HG03066 (cell line): ENCODE measurements around the gene WWTR1.
A peak's percentile ranks its signal among the peaks of the same experiment; 100 is the strongest.

Experiments used
- ATAC-seq: cut with Tn5 transposase; IDR thresholded peaks from one replicate; pipeline ENCODE4 v1.9.1; 2021; ENCODE audit warnings: low read depth; ENCODE audit not compliant: unreplicated experiment

Gene WWTR1

DNA sequence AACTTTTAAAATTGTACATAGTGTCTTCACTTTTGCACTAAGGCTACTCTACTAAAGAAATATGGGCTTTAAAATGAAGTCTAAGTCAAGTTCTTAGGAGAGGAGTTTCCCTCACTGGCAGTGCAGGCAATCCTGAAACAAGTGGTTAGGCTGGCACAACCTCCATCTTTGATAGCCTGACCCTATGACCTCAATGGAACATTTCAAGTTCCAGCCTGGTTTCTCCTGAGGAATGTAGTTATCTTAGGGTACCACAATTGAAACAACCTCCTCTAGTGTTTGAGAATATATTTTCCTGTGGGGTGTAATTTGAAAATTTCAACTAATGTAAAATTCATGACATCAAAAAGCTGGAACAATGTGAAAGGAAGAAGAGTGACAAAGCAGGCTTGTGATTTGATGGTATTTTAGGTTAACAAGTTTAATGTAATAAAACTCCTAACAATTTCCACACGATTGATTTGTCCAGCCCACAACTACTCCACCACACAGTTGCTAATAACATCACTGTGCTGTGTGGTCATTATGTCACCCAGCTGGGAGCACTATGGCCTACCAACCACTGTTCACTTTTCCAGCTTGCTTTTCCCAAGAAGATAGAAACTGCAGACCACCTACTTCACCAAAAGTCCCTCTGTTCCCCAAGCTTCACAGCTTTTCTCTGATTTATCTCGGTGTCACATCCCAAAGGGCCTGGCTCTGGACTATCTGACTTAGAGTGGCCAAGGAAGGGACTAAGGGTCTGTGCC lies 1.8 kb downstream of the WWTR1 start:
- no peak for ATAC-seq

DNA sequence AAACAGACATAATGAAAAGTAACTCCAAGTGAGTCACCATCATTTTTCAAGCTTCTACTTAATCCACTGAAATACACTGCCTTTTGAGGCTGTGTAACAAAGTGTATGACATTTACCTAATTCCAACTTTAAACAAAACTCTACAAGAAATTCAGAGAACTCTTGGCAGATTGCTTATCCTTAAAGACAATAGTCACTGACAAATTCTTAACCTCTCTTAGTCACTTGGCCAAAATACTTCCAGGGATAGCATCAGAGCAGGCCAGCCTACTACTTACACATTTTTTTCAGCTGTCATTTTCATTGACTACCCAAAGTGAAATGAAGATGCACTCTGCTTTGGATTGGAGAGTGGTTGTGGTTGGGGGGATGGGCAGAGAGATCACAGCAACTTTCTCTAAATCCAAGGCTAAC lies 3.6 kb downstream of the WWTR1 start:
- no peak for ATAC-seq

DNA sequence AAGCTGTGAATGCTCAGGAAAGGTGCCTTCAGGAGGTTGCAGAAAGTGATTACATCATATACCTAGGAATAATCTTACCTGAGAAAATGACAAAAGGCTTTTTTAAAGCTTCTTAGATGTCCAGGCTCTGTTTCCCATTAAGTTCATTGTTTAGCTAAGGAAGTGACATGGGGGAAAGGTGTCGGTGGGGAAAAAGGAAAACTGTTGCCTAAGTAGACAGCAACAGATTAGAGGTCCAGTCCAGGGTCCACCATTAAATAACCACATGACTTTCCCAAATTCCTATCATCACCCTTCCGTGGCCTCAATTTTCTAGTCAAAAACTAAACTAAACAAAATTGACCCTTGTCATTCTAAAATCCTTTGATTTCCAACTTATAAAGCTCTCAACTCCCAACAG lies 4.3 kb downstream of the WWTR1 start:
- no peak for ATAC-seq

DNA sequence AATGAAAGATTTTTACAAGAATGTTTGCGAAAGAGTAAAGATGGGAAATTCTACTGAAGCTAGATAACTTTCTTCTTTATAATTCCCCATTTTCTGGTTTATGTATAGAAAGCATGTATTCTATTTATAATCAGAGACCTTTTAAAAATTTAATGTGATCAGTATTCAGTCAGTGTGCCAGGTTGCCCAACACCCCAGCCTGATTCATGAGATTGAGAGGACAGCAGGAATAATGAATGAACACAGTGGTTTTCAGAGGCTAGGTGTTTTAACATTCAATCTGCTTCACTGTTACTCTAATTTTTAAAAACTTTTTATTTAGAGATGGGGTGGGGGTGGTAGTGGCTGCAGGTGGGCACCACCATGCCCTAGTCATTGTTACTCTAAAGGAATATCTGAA lies 4.7 kb downstream of the WWTR1 start:
- no peak for ATAC-seq

DNA sequence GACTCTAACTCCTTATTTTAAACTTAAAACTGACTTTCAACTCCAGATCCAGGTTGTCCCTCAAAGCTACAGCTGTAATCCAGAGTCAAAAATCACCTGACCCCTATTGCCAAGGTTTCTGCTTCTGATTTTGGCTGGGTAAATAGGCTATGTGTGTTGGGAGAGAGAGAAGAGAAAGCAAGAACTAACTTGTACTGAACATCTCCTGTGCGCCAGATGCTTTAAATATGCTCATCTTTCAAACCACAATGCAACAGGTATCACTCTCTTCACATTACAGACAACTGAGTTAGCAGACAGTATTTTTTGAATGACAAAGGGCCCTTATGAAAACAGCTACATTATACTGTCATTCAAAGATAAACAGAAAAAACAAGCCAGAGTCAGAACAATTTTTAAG lies 7.0 kb downstream of the WWTR1 start:
- no peak for ATAC-seq

DNA sequence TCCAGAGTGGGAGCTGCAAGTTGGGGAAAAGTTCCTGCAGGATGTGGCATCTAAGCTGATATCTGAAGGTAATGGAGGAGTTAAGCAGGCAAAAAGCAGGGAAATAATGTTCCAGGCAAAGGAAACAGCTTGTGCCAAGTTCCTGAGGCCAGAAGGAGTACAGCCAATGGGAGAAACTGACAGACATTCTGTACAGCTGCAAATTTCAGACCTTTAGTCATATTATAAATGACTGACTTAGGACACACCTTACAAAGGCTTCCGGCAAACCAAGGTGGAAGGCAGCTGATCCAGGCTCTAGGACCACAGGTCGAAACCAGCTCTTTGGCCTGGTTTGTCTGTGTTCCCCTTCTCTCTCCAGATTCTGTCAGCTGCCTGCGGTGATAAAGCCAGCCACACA lies 9.3 kb downstream of the WWTR1 start:
- ATAC-seq, result no peak

DNA sequence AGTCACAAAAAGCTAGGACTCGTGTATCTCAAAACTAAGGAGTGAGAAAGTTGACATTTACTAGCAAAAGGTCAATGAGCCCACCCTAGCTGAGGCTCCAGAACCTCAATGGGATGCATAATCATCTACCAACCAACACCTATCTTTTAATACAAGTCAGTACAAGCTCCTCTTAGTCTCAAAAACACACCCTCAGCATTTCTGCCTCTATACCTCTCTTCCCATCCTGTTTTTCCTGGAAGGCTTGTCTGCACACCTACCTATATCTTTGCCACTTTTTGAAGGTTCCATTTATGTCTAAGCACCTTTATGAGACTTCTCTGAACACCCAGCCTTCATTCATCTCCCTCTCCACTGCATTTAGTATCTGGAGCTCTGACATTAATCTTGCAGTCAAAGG lies 10.0 kb downstream of the WWTR1 start:
- ATAC-seq, result no peak

DNA sequence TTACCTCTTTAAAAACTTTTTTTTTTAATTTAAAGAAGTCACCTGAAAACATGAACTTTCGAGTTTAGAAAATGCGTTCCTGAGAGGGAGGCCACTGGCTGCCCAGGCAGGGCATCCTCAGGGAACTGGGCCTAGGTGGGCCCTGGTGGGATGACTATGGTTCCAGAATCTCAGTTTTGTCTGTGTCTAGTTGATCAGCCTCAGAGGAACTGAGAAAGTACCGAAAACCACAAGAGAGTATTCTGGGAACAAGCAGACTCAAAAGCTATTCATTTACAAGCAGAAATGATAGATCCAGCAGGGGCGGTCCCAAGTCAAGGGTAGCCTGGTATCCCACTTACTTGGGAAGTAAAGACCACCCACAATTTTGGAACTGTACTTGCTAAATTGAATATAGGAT lies 10.5 kb downstream of the WWTR1 start:
- ATAC-seq, result peak; percentile 71

DNA sequence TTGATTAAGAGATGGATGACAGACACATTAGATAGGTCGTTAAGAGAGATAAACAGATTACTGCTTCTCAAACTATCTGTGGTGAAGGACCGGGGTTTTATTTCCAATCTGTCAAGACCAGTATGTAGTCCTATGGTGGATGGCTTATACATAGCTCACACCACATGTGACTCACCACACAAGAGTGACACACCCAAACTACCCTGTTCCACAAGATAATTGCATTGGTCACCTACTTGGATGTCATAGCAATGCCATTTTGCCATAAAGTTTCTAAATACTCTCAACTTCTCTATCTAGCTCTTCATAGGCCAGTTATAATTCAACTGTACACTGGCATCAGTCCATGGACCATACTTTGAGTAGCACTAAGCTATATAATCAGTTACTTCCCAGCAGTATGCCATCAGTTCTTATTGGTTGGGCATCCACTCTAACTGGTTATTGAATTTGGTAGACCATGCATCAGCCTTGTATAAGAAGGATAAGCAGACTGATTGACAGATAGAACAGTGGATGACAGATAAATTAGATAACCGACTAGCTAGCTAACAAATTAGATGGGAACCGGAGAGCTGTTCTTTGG lies 11.6 kb downstream of the WWTR1 start:
- ATAC-seq, result no peak

DNA sequence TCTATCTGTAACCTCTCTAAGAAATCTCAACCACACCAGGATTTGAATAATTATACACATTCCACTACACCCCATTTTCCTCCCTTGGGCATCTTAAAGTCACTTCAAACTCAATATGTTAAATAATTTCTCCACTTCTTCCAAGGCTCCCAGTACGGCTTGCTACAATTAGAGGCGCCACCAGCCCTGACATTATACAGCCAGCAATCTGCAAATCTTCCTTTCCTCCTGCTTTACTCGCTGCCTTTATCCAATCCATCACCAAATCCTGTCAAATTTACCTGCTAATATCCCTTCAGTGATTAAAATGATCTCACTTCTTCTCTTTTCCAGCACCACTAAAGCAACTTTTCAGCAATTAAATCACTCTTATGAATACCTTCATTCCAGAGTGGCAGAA lies 13.9 kb downstream of the WWTR1 start:
- no peak for ATAC-seq

DNA sequence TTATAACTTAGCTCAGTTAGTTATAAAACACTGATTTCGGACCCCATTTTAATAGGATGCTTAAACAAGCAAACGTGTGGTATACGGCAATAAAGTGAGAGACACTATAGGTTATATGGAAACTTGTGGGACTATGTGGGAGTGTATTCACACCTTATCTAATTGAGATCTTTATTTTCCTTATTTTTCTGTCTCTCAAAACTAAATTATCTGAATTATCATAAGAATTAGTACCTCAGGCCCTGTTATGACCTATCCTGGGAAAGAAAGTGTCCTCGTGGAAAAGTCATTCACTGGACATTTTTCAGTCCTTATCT lies 14.4 kb downstream of the WWTR1 start:
- ATAC-seq, result no peak

DNA sequence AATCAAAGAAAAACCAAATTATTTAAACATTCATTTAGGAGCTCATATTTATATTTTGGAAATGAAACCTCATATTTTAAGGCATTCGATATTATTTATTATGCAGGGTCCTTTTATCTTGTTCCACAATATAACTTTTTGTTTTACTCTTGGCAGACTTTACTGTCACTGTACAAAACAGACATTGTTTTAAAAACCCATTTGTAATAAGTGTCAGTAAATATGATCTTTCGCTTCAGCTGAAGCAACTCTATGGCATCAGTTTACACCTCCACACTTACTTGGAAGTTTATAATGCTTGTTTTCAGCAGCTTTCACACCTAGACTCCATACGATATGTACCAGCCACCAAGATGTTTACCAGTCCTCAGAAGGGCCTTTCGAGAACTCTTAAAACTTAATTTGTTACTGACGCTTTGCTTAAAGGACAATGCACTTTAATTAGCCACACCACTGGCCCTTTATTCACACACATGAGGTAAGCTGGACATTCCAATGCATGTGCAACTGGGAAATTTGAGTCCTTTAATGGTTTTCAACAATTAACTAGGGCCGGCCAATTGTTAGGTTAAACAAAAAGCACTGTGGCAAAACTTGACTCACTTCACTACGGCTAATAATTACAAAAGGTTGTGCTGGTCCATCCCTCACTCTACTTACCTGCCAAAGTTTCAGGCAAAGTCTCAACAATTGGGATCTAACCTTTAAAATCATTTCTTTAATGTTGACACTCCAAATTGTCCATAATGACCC lies 16.7 kb downstream of the WWTR1 start:
- ATAC-seq, result no peak

DNA sequence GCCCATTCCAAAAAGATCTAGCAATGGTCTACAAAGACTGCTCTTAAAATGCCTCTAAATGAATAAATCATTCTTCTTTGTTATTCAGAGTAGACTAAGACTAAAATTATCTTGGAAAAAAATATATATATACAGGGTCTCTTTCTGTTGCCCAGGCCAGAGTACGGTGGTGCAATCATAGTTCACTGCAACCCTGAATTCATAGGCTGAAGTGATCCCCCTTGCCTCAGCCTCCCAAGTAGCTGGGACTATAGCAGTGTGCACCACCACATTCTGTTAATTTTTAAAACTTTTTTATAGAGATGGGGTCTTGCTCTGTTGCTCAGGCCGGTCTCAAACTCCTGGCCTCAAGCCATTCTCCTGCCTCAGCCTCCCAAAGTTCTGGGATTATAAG lies 18.7 kb downstream of the WWTR1 start:
- ATAC-seq, result no peak

DNA sequence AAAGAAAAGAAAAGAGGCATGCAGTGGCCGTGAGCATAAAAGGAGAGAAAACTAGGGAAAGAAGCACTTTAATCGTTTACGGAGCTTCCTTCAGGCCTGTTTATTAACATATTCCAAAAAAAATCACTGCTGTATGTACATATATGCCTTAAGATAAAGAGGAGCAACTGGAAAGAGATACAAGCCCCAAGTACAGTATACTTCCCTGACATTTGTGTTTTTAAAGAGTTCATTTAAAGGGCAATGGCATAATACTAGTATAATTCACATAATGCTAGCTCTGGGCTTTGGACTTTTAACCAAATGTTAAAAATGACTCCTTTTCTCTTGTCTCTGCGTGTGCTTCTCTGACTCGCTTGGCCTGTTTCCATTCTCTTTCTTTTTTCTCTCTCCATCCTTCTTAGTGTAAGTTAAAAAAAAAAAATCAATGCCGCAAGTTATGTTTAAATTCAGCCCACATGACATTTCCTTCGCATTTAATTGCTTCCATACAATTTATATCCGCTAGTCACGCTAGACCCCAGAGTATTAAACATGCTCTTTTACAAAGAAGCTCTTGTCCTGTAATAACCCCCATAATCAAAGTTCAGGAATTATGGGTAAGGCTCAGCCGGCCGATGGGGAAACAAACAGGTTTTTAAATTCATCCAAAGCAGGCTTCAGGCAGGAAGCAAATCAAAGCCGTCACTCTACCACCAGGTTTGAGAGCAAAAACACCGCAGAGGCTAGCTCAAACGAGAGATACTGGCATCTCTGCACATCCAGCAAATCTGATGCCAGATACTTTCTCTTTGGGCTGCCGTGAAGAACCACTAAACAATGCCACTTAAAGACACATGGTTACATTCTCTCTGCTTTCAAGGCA lies 19.4 kb downstream of the WWTR1 start:
- ATAC-seq, result no peak

DNA sequence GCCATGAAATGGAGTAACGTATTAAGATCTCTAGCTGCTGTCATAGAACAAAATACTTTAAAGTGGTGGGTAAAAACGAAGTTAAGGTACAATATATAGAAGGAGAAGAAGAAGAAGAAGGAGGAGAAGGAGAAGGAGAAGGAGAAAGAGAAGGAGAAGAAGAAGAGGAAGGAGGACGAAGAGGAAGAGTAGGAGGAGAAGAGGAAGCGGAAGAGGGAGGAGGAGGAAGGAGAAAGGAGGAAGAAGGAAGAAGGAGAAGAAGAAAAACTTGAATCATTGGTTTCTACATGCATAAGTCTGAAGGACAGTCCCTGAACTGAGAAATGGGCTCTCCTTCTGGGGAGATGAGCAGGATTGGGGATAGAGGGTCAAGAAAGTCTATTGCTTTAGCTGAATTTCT lies 22.4 kb downstream of the WWTR1 start:
- no peak for ATAC-seq

DNA sequence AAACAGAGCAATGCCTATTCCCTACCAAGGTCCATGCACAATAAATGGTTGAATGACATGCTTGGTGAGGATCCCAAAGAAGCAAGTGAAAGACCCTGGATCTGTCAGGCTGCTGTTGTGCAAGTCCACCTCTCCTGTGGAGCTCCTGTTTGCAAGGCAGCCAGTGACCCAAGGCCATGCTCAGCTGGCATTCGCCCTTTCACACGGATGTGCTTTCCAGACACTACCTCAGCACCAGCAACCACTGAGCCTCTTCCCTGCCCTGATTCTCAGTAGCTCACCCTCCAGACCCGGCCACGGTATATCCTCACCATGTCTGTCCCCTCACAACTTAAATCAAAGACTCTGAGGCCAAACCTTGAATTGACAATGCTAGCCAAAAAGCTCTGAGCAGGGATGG lies 23.3 kb downstream of the WWTR1 start:
- no peak for ATAC-seq

DNA sequence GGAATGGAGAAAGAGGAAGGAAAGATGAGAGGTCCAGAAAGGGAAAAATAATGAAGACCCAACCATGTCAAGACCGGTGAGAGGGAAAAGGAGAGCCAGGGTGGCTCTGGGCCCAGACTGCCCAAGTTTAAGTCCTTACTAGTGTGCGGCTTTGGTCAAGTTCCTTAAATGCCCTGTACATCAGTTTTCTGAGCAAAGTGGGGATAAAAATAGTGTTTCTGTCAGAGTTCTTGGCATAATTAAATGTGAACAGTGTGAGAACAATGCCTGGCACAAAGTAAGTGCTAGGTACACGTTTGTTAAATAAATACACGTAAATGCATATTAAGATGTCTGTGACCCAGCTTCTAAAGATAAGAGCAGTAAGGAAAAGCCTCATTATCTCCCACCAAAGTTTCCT lies 23.8 kb downstream of the WWTR1 start:
- no peak for ATAC-seq

DNA sequence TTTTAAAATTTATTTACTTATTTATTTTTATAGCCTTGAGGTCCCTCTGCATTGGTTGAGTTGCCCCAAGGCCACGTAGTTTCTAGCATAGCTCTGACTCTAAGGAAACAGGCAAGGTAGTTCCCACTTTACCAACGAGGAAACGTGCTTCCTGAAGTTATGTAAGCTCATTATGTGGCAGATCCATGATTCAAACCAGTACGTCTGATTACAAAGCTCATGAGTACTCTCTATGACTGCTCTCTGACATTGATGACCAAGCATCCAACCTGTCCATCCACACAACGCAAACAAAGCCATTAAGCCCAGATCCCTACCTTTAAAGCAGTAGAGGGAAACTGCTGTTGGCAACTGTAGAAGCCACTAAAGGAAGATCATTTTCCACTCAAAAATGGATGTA lies 25.6 kb downstream of the WWTR1 start:
- no peak for ATAC-seq

DNA sequence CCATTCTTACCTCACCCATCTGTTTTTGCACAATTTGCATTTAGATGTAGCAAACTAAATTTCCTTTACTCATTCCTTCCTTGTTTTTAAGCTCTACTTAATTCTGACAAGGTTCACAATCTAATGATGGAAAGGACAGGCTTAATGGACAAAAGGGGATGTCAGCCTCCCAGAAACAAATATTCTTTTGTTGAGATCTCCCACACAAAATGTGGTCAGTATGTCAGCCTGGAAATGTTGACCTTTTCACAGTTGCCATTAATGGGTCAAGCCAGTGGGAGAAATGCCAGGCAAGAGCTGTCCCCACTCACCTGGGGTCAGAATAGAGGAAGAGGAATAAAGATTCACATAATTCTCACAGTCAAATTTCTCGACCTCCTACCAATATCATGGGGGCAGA lies 27.0 kb downstream of the WWTR1 start:
- no peak for ATAC-seq

DNA sequence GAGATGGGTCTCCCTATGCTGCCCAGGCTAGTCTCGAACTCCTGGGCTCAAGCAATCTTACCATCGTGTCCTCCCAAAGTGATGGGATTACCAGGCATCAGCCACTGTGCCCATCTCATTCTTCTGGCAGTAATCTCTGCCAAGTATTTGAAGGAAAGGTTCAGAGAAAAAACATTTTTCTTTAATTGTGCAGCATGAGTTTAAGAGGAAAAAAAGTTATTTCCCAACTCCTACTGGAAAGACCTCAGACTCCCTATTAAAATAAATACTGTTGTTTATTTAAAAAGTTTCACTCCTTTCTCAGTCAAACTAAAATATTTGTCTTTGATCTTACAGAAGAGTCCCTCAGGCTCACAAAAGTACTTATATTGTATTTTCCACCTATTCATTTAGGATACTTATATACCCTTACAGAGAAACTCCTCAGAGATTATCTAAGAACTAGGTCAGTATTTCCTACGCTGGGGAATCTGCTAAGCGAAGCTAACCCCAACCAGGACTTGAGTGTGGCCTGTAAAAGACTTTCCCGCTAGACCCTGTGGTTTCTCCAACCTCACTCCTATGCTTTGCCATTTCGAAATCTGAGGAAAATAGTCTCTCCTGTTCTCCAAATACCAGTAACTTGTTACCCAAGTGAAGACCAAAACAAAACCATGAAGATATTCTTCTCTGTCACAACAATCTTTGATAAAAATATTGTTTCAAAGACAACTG lies 28.7 kb downstream of the WWTR1 start:
- no peak for ATAC-seq

DNA sequence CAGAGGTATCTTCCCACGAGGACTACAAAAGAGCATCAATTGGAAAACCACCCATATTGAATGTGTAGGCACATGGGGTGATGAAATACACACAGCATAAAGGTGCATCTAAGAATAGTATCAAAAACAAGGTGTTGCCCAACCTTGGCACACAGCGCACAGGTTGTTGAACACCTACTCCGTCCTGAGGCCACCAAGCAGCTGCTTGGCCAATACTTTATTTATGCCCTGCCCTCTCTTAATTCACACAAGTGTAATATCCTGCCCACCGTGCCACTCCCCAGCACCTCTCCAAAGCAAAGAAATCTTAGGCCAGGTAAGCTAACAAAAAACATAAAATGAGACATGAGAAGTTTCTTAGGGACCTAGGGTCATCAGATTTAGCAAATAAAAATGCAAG lies 31.2 kb downstream of the WWTR1 start:
- no peak for ATAC-seq
